Measurements from ENCODE around the gene RFX7. TPM values are rescaled to one million over a fixed set of nuclear protein-coding genes. Genes with fewer than 3 reads are reported as not detected.
"Not testable (repeated sequence)": the region's sequence is repeated elsewhere in the genome, so short reads cannot be mapped to it uniquely, and the experiment has no call there.

RFX7 gene
- total RNA-seq (2014; rRNA removed; shearing (Covaris generic)): 5.7 and 6.4 TPM in 2 replicates
- 5.4 and 7.0 TPM in 2 replicates for polyA plus RNA-seq (2014; cell fraction: nucleus; rRNA removed)

- peak; percentile 60 for DNase-seq (ENCODE audit: extremely low read depth, low read depth)
These were observed at the start of gene RFX7 for GRCh38 chr15:56243163-56244037. Gene RFX7 (minus strand): TSS chr15:56243879. CDS start chr15:56243285, 594 bp downstream.

DNA sequence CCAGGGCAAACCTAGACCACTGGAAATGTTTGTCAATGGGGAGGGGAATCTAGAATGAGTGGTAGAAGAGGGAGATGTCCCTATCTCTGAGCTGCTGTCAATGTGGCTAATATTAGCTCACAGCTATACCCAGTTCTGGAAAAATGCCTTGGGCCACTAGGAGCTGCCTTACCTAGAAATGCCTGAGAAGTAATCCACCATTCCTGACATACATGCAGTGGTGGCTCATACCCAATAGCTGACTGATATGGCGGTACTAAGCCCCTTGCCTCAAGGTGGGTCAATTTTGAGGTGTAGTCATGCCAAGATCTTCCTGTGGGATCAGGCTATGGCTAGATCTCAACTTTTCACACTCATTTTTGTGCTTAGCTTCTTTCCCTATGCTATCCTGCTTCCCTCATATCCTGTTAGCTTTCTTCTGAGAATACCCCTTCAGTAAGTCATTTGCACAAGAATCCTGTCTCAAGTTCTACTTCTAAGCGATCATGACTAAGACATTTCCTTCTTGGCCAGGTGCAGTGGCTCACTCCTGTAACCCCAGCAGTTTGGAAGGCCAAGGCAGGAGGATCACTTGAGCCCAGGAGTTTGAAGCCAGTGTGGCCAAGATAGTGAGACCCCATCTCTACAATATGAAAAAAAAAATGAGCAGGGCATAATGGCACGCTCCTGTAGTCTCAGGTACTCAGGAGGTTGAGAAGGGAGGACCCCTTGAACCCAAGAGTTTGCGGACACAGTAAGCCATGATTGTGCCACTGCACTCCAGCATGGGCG, 49.1 kb upstream of the RFX7 start:
- no peak for DNase-seq (ENCODE audit: extremely low read depth, low read depth)

- DNase-seq (ENCODE audit: extremely low read depth, low read depth): no peak
These were observed 48.1 kb upstream of the RFX7 start for GRCh38 chr15:56291741-56292140.

- no peak for DNase-seq (ENCODE audit: extremely low read depth, low read depth)
These were observed 42.5 kb upstream of the RFX7 start for GRCh38 chr15:56286213-56286612.

GRCh38 chr15:56281145-56281544, 37.5 kb upstream of the RFX7 start:
- DNase-seq (ENCODE audit: extremely low read depth, low read depth): no peak

DNA sequence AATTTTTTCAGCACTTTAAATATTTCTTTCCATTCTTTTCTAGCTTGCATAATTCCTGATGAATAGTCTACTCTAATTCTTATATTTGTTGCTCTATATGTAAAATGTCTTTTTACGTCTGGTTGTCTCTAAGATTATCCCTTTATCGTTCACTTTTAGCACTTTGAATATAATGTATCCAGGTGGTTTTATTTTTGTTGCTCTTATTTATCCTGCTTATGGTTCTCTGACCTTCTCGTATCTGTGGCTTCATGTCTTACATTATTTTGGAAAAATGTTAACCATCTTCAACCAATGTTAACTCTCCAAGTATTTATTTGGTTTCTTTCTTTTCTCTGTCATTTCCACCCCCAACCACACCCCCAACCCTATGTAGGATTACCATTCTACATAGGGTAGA, 30.0 kb upstream of the RFX7 start:
- no peak for DNase-seq (ENCODE audit: extremely low read depth, low read depth)

- no peak for DNase-seq (ENCODE audit: extremely low read depth, low read depth)
These were observed 28.8 kb upstream of the RFX7 start for GRCh38 chr15:56272454-56272853.

DNA sequence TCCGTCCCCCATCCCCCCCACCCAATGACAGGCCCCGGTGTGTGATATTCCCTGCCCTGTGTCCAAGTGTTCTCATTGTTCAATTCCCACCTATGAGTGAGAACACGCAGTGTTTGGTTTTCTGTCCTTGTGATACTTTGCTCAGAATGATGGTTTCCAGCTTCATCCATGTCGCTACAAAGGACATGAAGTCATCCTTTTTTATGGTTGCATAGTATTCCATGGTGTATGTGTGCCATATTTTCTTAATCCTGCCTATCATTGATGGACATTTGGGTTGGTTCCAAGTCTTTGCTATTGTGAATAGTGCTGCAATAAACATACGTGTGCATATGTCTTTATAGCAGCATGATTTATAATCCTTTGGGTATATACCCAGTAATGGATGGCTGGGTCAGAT, 22.8 kb upstream of the RFX7 start:
- not testable (repeated sequence) for DNase-seq (ENCODE audit: extremely low read depth, low read depth)

- no peak for DNase-seq (ENCODE audit: extremely low read depth, low read depth)
These were observed 18.3 kb upstream of the RFX7 start for GRCh38 chr15:56261854-56262509.

DNA sequence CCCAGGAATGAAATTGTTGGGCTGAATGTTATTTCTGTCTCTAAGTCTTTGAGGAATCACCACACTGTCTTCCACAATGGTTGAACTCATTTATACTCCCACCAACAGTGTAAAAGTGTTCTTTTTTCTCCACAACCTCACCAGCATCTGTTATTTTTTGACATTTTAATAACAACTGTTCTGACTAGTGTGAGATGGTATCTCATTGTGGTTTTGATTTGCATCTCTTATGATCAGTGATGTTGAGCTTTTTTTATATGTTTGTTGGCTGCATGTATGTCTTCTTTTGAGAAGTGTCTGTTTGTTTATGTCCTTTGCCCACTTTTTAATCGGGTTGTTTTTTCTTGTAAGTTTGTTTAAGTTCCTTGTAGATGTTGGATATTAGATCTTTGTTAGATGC, 13.6 kb upstream of the RFX7 start:
- not testable (repeated sequence) for DNase-seq (ENCODE audit: extremely low read depth, low read depth)

DNA sequence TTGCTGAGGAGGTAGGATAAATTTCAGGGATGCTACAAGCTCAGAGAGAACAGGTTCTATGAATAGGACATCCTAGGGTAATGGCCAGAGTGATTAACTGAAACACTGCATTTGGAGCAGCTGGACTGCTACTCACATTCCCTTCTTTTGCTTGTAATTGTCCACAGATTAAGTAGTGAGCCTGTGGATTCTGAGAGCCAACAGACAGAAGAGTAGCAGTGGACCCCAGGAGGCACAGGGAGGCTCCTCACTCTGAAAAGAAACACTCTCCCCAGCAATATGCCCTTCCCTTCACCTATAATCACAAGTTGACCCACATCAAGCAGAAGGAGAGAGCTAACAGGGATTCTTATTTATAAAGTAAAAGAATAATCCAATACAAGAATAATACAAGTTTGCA, 10.6 kb upstream of the RFX7 start:
- no peak for DNase-seq (ENCODE audit: extremely low read depth, low read depth)

DNA sequence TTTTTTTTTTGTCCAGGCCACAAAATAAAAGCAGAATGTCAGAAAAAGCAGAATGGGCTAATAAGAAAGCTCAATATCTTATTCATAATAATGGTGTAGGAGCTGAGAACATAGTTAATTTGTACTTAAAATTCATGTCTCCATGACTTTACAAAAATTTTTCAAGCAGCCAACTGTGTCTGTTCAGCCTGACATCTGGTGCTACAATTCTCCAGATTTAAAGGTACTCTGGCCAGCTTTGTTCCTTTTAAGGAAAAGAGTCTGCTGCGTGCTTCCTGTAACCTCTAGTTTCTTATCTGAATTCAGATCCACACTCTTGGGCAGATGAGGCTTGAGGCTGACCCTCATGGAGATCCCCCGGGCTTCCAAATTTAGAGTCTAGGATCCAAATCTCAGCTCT, 8.7 kb upstream of the RFX7 start:
- DNase-seq (ENCODE audit: extremely low read depth, low read depth): no peak

- DNase-seq (ENCODE audit: extremely low read depth, low read depth): no peak
These were observed 7.8 kb upstream of the RFX7 start for GRCh38 chr15:56251315-56252095.

GRCh38 chr15:56250626-56251025, 6.9 kb upstream of the RFX7 start:
- DNase-seq (ENCODE audit: extremely low read depth, low read depth): no peak

DNA sequence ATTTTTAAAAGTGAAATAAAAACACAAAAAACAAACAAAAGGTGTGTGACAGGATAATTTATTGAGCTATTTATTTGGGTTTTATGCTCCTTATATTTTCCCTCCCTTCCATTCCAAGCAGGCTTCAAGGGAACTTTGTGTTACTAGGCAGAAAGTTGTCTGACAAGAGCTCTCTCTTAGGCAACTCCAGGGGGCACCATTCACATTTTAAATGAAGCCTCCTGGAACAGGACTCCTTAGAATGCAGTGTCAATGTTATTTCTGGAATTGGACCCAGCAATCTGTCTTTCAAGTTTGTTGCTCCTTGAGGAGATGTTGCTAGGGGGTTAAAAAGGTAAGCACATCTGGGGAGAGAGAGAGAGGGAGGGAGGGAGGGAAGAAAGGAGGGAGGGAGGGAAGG, 5.4 kb upstream of the RFX7 start:
- peak; percentile 32 for DNase-seq (ENCODE audit: extremely low read depth, low read depth)

DNA sequence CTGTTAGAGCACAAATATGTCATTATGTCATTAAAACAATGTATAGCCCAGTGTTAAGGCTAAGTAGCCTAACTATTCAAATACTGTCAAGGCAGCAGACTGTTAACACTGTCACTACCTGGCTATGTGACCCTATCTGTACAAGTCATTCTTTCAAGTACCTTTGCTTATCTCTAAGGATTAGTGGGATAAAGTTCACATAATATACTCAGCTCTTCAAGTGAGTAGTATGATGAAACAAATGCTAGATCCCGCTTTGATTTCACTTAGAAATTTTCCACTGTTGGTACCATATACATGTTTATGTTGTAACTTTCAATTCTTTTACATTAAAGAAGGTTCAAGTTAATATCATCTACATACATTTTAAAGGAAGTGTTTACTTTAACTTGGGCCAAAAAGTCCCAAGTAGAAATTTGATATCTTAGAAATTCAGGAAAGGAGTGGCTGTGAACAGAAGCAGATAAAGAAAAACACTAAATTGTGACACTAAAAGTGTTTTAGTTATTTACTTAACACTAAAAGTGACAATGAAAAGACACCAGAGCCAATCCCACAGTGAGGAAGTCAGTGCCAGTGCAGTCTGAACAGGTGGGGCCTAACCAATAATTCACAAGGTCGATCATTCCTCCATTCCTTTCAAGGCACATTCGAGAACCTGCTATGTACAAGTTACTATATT, 4.8 kb upstream of the RFX7 start:
- DNase-seq (ENCODE audit: extremely low read depth, low read depth): no peak

GRCh38 chr15:56247266-56247665, 3.6 kb upstream of the RFX7 start:
- no peak for DNase-seq (ENCODE audit: extremely low read depth, low read depth)

- DNase-seq (ENCODE audit: extremely low read depth, low read depth): peak; percentile 86
These were observed 2.5 kb upstream of the RFX7 start for GRCh38 chr15:56245871-56246814.
